Stimulated activated CD8-positive, alpha-beta memory T cell treated with anti-CD3 and anti-CD28 coated beads, Interleukin-7, amount 100 ng/mL, for 1 hour (primary cell): ENCODE data around the gene VRK1.

Source experiments
- DNase-seq, 2 donors: peaks; one replicate each; pipeline ENCODE4 v3.0.0-alpha.2; 2020; ENCODE audit warnings: low read depth in 2 of 2

The VRK1 gene

GRCh38 chr14:96792003-96792402 lies 5.2 kb upstream of the VRK1 start:
- no peak for DNase-seq

GRCh38 chr14:96792591-96792990 lies 4.6 kb upstream of the VRK1 start:
- no peak for DNase-seq

- no peak for DNase-seq
Measured at GRCh38 chr14:96793547-96793946, 3.6 kb upstream of the VRK1 start.

GRCh38 chr14:96795109-96795828 lies 1.9 kb upstream of the VRK1 start:
- no peak for DNase-seq

- no peak for DNase-seq
Measured at GRCh38 chr14:96797582-96798349, 584 bp downstream of the VRK1 start.

GRCh38 chr14:96798956-96799355 lies 1.8 kb downstream of the VRK1 start:
- no peak for DNase-seq

GRCh38 chr14:96799489-96800054 lies 2.4 kb downstream of the VRK1 start:
- no peak for DNase-seq

- no peak for DNase-seq
Measured at GRCh38 chr14:96801931-96802330, 4.7 kb downstream of the VRK1 start.

GRCh38 chr14:96802963-96803362 lies 5.8 kb downstream of the VRK1 start:
- no peak for DNase-seq

GRCh38 chr14:96803958-96804357 lies 6.8 kb downstream of the VRK1 start:
- DNase-seq, result no peak

GRCh38 chr14:96804895-96805294 lies 7.7 kb downstream of the VRK1 start:
- no peak for DNase-seq

- no peak for DNase-seq
Measured at GRCh38 chr14:96805956-96806355, 8.8 kb downstream of the VRK1 start.

- no peak for DNase-seq
Measured at GRCh38 chr14:96806836-96807235, 9.7 kb downstream of the VRK1 start.

- DNase-seq, result no peak
Measured at GRCh38 chr14:96808619-96809406, 11.6 kb downstream of the VRK1 start.

GRCh38 chr14:96811265-96811664 lies 14.1 kb downstream of the VRK1 start:
- DNase-seq, result no peak

GRCh38 chr14:96811985-96812667 lies 14.9 kb downstream of the VRK1 start:
- DNase-seq, result no peak

- DNase-seq, result no peak
Measured at GRCh38 chr14:96816281-96816680, 19.1 kb downstream of the VRK1 start.

- no peak for DNase-seq
Measured at GRCh38 chr14:96817750-96818666, 20.8 kb downstream of the VRK1 start.

GRCh38 chr14:96821501-96821900 lies 24.3 kb downstream of the VRK1 start:
- DNase-seq, result no peak

GRCh38 chr14:96823652-96824051 lies 26.5 kb downstream of the VRK1 start:
- DNase-seq, result no peak

GRCh38 chr14:96824283-96824682 lies 27.1 kb downstream of the VRK1 start:
- no peak for DNase-seq
